Measurements from ENCODE around the gene CCDC191.

CCDC191 gene

GRCh38 chr3:114035896-114036295, 20.4 kb downstream of the CCDC191 start:
- no peak for TF ChIP-seq CTCF (conservative IDR thresholded peaks at IDR 0.05; ENCODE audit: low read depth)
- ChIA-PET POLR2A (ENCODE audit: low non-redundant PET) (no interaction called here), CTCF (no interaction called here)
- no peak for DNase-seq (ENCODE audit: low spot score)
- H3K27ac ChIP-seq: no peak overlapping the region

- H3K27ac ChIP-seq: no peak overlapping the region
- ChIA-PET CTCF (no interaction called here), POLR2A (ENCODE audit: low non-redundant PET) (no interaction called here)
- TF ChIP-seq CTCF (conservative IDR thresholded peaks at IDR 0.05; ENCODE audit: low read depth): no peak
- DNase-seq (ENCODE audit: low spot score): no peak
These were observed 21.4 kb downstream of the CCDC191 start for GRCh38 chr3:114034787-114035545.

GRCh38 chr3:114034211-114034610, 22.1 kb downstream of the CCDC191 start:
- ChIA-PET POLR2A (ENCODE audit: low non-redundant PET) (no interaction called here), CTCF (no interaction called here)

GRCh38 chr3:114033721-114034120, 22.6 kb downstream of the CCDC191 start:
- ChIA-PET POLR2A (ENCODE audit: low non-redundant PET) (no interaction called here), CTCF (no interaction called here)
- H3K27ac ChIP-seq: no peak overlapping the region
- DNase-seq (ENCODE audit: low spot score): no peak
- no peak for TF ChIP-seq CTCF (conservative IDR thresholded peaks at IDR 0.05; ENCODE audit: low read depth)

More at GRCh38 chr3:114034211-114034610, 22.1 kb downstream of the CCDC191 start:
- TF ChIP-seq CTCF (conservative IDR thresholded peaks at IDR 0.05; ENCODE audit: low read depth): no peak
- DNase-seq (ENCODE audit: low spot score): no peak
- H3K27ac ChIP-seq: no peak overlapping the region

GRCh38 chr3:114026331-114026730, 30.0 kb downstream of the CCDC191 start:
- DNase-seq (ENCODE audit: low spot score): no peak
- no peak for TF ChIP-seq CTCF (conservative IDR thresholded peaks at IDR 0.05; ENCODE audit: low read depth)
- POLR2A ChIA-PET (ENCODE audit: low non-redundant PET): no interaction called here
- CTCF ChIA-PET: no interaction called here
- H3K27ac ChIP-seq: no peak overlapping the region

GRCh38 chr3:114025451-114025850, 30.9 kb downstream of the CCDC191 start:
- no peak for DNase-seq (ENCODE audit: low spot score)
- CTCF ChIA-PET: no interaction called here
- no peak for TF ChIP-seq CTCF (conservative IDR thresholded peaks at IDR 0.05; ENCODE audit: low read depth)
- no peak overlapping the region for H3K27ac ChIP-seq
- POLR2A ChIA-PET (ENCODE audit: low non-redundant PET): no interaction called here
